ENCODE data around the gene COL2A1. TPM values are rescaled to one million over a fixed set of nuclear protein-coding genes. Genes with fewer than 3 reads are reported as not detected.

The COL2A1 gene
- total and polyA plus RNA-seq, 9 of the 15 experiments (the other 6 are each of a cell fraction or from before 2014, with no cell fraction given) = 0.46 TPM; not detected in 8

- BruUV-seq (replicated peaks) = no TSS peak
- WGBS (ENCODE audit: insufficient coverage, low coverage, missing lambda C conversion rate) = 2% methylated on average over 5 of the region's 5 CpGs
- ATAC-seq (no peak), FAIRE-seq (no peak), DNase-seq (ENCODE audit: extremely low read depth in 1 of 4, low spot score in 3 of 4) (no peak)
- no peaks in the 10 kb centered on the region for H3K36me3 ChIP-seq (ENCODE audit: control insufficient read depth, insufficient read depth, low read length)
- no peak overlapping the region for H3K27ac ChIP-seq (ENCODE audit: extremely low read depth, low read depth, low read length)
- H3K79me2 ChIP-seq (ENCODE audit: control insufficient read depth, insufficient read depth, low read length) = no peaks in the 10 kb centered on the region
- in situ Hi-C loops (cut with MboI) = no loop called here
- peaks cover 3% of the 10 kb centered on the region for H3K9me1 ChIP-seq (ENCODE audit: control insufficient read depth, insufficient read depth, low read length)
- H3K4me3 ChIP-seq = no peak overlapping the region
- H4K20me1 ChIP-seq (replicated peaks; ENCODE audit: control insufficient read depth, insufficient read depth, low read length) = peaks cover 6% of the 10 kb centered on the region; the same call in 1 of the 2 replicates
- peaks cover 0 to under 1% of the 10 kb centered on the region in 2 experiments; a peak in 2 of 5 replicates for H3K4me1 ChIP-seq (replicated peaks in 1 of 2; ENCODE audit: control insufficient read depth in 2 of 2, insufficient read depth in 2 of 2, low read length in 2 of 2)
- intact Hi-C loops (cut with micrococcal nuclease) = no loop called here
- ChIA-PET CTCF (ENCODE audit: low intra/inter-chr PET ratio) (no interaction called here), POLR2A (no interaction called here)
- 0 out of 4 replicates have a peak overlapping the region, but pooled peaks of 1 of the 2 experiments have one; percentile 5 for H3K9ac ChIP-seq (ENCODE audit: insufficient read depth in 1 of 2, low read depth in 2 of 2, low read length in 2 of 2)
- H3K4me2 ChIP-seq (ENCODE audit: insufficient read depth, low read length) = no peak overlapping the region
- no peaks in the 10 kb centered on the region for H3K9me3 ChIP-seq (replicated peaks; ENCODE audit: control insufficient read depth, insufficient read depth, low read depth, low read length)
- H3K27me3 ChIP-seq (ENCODE audit: control insufficient read depth in 2 of 2, insufficient read depth in 2 of 2, low read length in 2 of 2) = peaks cover 44 to 95% of the 10 kb centered on the region in 2 experiments
- TF ChIP-seq GABPB2 (CRISPR knock-in tag; conservative IDR thresholded peaks at IDR 0.05) = no peak
- no peak for TF ChIP-seq NFE2L1 (tag; IDR thresholded peaks at IDR 0.05; ENCODE audit: borderline replicate concordance, low read depth)
- TF ChIP-seq ZNF561 (CRISPR knock-in tag; conservative IDR thresholded peaks at IDR 0.05) = no peak
- TF ChIP-seq PTBP1 (IDR thresholded peaks at IDR 0.05; ENCODE audit: low read depth, low read length) = no peak
- no peak for TF ChIP-seq ZNF695 (CRISPR knock-in tag; IDR thresholded peaks at IDR 0.05)
- no peak for TF ChIP-seq ZNF324 (CRISPR knock-in tag; IDR thresholded peaks at IDR 0.05)
- no peak for TF ChIP-seq ASH1L (IDR thresholded peaks at IDR 0.05; ENCODE audit: borderline replicate concordance, low read depth, partially characterized antibody)
- TF ChIP-seq CBX8 (IDR thresholded peaks at IDR 0.05; ENCODE audit: borderline replicate concordance, extremely low read depth, low read depth, low read length, poor library complexity, severe bottlenecking) = no peak
- no peak for TF ChIP-seq KLF10 (CRISPR knock-in tag; IDR thresholded peaks at IDR 0.05)
- no peak for TF ChIP-seq ZNF77 (CRISPR knock-in tag; IDR thresholded peaks at IDR 0.05)
- no peak for TF ChIP-seq BCLAF1 (IDR thresholded peaks at IDR 0.05; ENCODE audit: borderline replicate concordance in 1 of 2, control insufficient read depth in 1 of 2, low read depth in 2 of 2, low read length in 1 of 2)
- H2AFZ ChIP-seq (ENCODE audit: low read depth, low read length) = no peak overlapping the region
These were observed 17.4 kb downstream of the COL2A1 start for GRCh38 chr12:47986832-47987231.
